ENCODE results near the gene SORCS1.

DNA sequence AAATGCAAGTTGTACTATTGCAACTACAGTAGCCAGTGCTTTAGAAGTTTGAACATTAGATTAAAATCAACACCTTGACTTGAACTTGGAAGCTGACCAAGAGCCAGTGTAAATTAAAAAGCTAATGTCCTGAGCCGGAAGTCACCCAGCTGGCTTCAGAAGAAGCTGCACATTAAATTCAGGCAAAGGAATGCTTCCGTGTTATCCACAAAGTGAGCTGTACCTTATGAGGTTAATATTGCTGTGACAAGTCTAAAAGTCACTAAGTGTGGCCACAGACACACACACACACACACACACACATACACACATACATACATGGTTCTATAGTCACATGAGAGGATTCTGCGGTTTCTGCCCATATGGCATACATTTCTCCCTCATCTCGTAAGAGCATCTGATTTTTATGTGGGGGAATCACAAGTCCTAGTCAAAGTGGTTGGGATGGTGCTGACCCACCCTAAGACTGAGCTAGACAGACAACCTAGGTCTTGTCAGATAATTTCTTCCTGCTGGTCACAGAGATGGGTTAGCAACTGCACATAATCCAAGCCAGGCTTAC lies 612.9 kb downstream of the SORCS1 start:
- TF ChIP-seq, protein P1, sequence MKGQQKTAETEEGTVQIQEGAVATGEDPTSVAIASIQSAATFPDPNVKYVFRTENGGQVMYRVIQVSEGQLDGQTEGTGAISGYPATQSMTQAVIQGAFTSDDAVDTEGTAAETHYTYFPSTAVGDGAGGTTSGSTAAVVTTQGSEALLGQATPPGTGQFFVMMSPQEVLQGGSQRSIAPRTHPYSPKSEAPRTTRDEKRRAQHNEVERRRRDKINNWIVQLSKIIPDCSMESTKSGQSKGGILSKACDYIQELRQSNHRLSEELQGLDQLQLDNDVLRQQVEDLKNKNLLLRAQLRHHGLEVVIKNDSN (IDR thresholded peaks at IDR 0.05), result no peak
- no peak for TF ChIP-seq RAD21 (IDR thresholded peaks at IDR 0.05; ENCODE audit: low read depth)

All from Ishikawa (cell line).